GM13976 (cell line): Measurements from ENCODE around the gene TPTE2.
"Not testable (repeated sequence)": the region's sequence is repeated elsewhere in the genome, so short reads cannot be mapped to it uniquely, and the experiment has no call there.

ENCODE experiments used
- DNase-seq: peaks from one replicate; pipeline ENCODE4 v3.0.0; 2012; ENCODE audit warnings: low spot score
- in situ Hi-C: fragments of 300-500 bp; cut with MboI; formaldehyde crosslinking; loops from one replicate; pipeline ENCODE4 v1.12.0; 2022; ENCODE audit warnings: low sequenced_read_pairs, mixed read lengths, inconsistent platforms; ENCODE audit not compliant: unreplicated experiment
- TF ChIP-seq, protein P1 (sequence below): IDR thresholded peaks from 2 replicates; pipeline ENCODE4 v1.5.1; 2012; ENCODE audit warnings: borderline replicate concordance, mild to moderate bottlenecking; ENCODE audit not compliant: insufficient read depth; ENCODE audit errors: extremely low read depth, missing control alignments, control extremely low read depth

TPTE2 gene

DNA sequence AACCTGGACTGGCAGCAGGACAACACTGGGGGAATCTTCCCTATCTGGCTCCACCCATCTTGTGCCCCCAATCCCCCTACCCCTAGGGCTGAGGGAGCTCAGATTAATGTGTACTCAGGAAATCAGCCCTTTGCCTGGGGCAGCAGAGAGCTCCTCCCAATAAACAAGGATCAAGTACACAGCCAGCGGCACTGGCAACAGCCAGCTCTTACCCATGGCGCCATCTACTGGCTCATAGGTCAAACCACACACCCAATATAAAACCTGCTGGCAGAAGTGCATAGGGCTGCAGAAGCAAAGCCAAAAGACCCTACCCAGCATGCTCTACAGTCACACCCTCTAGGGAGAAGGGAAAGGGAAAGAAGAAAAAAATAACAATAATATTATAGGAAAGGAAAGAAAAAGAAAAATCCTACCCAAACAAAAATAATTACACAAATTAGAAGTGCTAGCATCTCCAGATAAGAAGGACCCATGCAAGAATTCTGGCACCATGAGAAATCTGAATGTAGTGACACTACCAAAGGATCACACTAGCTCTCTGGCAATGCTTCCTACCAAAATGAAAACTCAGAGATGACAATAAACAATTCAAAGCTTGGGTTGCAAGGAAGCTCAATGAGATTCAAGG lies 122.2 kb downstream of the TPTE2 start:
- TF ChIP-seq, protein P1, sequence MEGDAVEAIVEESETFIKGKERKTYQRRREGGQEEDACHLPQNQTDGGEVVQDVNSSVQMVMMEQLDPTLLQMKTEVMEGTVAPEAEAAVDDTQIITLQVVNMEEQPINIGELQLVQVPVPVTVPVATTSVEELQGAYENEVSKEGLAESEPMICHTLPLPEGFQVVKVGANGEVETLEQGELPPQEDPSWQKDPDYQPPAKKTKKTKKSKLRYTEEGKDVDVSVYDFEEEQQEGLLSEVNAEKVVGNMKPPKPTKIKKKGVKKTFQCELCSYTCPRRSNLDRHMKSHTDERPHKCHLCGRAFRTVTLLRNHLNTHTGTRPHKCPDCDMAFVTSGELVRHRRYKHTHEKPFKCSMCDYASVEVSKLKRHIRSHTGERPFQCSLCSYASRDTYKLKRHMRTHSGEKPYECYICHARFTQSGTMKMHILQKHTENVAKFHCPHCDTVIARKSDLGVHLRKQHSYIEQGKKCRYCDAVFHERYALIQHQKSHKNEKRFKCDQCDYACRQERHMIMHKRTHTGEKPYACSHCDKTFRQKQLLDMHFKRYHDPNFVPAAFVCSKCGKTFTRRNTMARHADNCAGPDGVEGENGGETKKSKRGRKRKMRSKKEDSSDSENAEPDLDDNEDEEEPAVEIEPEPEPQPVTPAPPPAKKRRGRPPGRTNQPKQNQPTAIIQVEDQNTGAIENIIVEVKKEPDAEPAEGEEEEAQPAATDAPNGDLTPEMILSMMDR, result peak; percentile 16
- DNase-seq, in situ Hi-C loops: not testable (repeated sequence)

DNA sequence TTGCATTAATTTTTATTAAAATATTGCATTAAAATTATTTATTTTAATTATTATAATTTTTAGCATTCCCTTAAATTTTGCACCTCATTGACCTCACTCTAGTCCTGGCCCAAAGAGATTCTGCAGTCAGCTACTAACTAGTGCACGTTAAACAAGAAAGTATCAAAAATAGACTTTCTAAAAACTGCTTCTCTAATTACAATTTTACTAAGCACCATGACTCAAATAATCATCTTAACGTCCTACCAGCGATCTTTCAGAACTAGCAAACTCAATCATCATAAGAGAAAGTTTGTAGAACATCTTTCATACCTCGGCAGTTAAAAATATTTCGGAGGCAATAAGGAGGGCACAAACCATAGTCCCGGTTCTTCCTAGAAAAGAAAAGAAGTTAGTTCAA lies 123.6 kb downstream of the TPTE2 start:
- in situ Hi-C loops, DNase-seq: not testable (repeated sequence)

DNA sequence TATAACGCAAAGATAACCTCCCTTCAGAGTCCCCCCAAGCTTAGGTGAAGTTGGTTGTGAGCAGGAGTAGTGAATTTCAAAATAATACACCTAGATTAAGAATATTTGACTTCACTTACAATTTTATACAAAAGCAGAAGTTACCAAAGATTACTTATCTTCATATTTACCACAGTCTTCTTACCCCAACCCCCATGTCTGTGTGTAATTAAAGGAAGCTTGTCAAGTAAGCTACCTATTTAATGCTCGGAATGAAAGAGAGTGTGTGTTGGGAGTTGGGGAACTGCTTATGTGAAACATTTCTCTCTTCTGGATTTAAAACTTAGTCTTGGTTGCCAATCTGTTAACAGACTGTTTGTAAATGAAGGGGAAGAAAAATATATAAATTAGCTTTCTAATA lies 139.1 kb downstream of the TPTE2 start:
- DNase-seq, in situ Hi-C loops: not testable (repeated sequence)

DNA sequence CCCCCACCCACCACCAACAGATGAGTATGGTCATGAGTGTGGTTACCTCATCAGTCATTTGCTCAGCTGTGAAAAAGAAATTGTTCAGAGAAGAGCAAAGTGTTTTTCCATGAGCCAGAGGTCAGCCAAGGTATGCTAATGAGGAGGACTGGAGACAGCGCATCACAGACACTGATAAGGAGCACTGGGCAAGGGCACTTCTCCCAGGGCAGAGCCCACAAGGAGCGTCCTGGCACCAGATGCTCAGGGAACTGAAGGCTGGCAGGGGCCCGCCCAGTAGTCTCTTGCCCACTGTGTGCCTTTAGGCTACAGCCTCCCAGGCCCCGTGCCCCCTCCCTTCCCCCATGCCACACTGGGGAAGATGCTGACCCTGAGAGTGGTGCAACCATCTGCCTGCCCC lies 148.8 kb downstream of the TPTE2 start:
- in situ Hi-C loops, result not testable (repeated sequence)

DNA sequence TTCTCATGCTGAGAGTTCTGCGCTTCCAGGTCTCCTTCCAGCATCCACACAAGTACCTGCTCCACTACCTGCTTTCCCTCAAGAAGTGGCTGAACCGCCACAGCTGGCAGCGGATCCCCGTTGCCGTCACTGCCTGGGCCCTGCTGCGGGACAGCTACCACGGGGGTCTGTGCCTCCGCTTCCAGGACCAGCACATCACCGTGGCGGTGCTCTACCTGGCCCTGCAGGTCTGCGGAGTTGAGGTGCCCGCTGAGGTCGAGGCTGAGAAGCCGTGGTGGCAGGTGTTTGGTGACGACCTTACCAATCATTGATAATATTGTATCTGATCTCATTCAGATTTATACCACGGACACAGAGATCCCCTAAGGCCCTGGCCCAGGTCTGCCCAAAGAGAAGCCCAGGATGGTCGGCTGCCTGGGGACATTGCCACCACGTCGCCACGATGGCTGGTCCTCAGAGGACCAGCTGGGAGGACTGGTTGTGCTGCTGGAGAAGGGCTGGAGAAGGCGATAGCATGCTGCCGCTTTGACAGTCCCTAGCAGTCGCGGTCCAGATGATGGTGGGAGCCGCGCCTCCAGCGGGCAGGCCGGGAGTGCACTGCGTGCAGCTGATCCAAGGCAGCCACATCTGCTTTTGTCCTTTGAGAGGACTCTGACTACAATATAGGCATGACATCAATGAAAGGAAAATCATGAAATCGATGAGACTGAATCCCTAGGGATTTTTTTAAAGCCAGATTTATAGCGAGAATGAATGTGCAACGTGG lies 178.4 kb downstream of the TPTE2 start:
- DNase-seq, in situ Hi-C loops: not testable (repeated sequence)

More for the DNA sequence above, 148.8 kb downstream of the TPTE2 start:
- DNase-seq, result not testable (repeated sequence)

DNA sequence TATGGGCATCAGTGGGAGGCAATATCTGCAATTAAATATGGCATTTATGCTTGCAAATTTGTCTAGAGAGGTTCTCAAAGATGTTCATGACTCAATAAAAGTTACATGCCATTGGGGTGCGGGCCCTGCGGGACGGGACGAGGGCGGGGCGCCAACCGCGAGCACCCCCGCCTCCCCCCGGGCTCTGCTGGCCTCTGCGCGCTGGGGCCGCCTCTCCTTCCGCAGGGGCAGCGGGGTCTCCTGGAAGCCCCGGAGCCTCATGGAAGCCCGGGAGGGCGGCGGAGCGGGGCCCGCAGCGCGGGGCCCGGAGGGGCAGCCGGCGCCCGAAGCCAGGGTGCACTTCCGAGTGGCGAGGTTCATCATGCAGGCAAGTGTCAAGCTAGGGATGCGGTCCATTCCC lies 179.2 kb downstream of the TPTE2 start:
- in situ Hi-C loops, result no loop called here
- DNase-seq, result no peak
- TF ChIP-seq, protein P1, result no peak
